HEK293T (cell line): Measurements from ENCODE around the gene PRR19.

Experiments
- ARNT ChIP-seq: fragments of 450-650 bp; IDR thresholded peaks from 2 replicates; pipeline ENCODE4 v1.6.1; 2017; ENCODE audit warnings: mild to moderate bottlenecking
- BHLHE40 ChIP-seq: fragments of 450-650 bp; IDR thresholded peaks from 2 replicates; pipeline ENCODE4 v1.6.1; 2016; ENCODE audit warnings: mild to moderate bottlenecking, moderate library complexity, borderline replicate concordance
- CTBP1 ChIP-seq: fragments of 450-650 bp; IDR thresholded peaks from 2 replicates; pipeline ENCODE4 v1.6.1; 2016; ENCODE audit warnings: borderline replicate concordance
- ELF4 ChIP-seq: fragments of 450-650 bp; IDR thresholded peaks from 2 replicates; pipeline ENCODE4 v1.6.1; 2017; ENCODE audit warnings: antibody characterized with exemption
- FOXA1 ChIP-seq: fragments of 450-650 bp; IDR thresholded peaks from 2 replicates; pipeline ENCODE4 v1.6.1; 2016; ENCODE audit warnings: mild to moderate bottlenecking
- FOXK2 ChIP-seq: fragments of 450-650 bp; IDR thresholded peaks from 2 replicates; pipeline ENCODE4 v1.6.1; 2016; ENCODE audit warnings: mild to moderate bottlenecking
- FOXM1 ChIP-seq: fragments of 450-650 bp; IDR thresholded peaks from 2 replicates; pipeline ENCODE4 v1.6.1; 2017; ENCODE audit warnings: mild to moderate bottlenecking, borderline replicate concordance
- HDGF ChIP-seq: fragments of 450-650 bp; IDR thresholded peaks from 2 replicates; pipeline ENCODE4 v1.6.1; 2017; ENCODE audit warnings: antibody characterized with exemption, borderline replicate concordance
- NFRKB ChIP-seq: fragments of 450-650 bp; IDR thresholded peaks from 2 replicates; pipeline ENCODE4 v1.6.1; 2016; ENCODE audit warnings: mild to moderate bottlenecking, moderate library complexity
- SP1 ChIP-seq: fragments of 450-650 bp; IDR thresholded peaks from 2 replicates; pipeline ENCODE4 v1.6.1; 2017
- SUZ12 ChIP-seq: fragments of 450-650 bp; IDR thresholded peaks from 2 replicates; pipeline ENCODE4 v1.6.1; 2016; ENCODE audit warnings: mild to moderate bottlenecking
- TARDBP ChIP-seq: fragments of 450-650 bp; IDR thresholded peaks from 2 replicates; pipeline ENCODE4 v1.6.1; 2016
- ZNF384 ChIP-seq: fragments of 450-650 bp; IDR thresholded peaks from 2 replicates; pipeline ENCODE4 v1.6.1; 2016
- TF ChIP-seq, protein P1 (sequence below): fragments of 450-650 bp; IDR thresholded peaks from 2 replicates; pipeline ENCODE4 v1.6.1; 2016

DNA sequence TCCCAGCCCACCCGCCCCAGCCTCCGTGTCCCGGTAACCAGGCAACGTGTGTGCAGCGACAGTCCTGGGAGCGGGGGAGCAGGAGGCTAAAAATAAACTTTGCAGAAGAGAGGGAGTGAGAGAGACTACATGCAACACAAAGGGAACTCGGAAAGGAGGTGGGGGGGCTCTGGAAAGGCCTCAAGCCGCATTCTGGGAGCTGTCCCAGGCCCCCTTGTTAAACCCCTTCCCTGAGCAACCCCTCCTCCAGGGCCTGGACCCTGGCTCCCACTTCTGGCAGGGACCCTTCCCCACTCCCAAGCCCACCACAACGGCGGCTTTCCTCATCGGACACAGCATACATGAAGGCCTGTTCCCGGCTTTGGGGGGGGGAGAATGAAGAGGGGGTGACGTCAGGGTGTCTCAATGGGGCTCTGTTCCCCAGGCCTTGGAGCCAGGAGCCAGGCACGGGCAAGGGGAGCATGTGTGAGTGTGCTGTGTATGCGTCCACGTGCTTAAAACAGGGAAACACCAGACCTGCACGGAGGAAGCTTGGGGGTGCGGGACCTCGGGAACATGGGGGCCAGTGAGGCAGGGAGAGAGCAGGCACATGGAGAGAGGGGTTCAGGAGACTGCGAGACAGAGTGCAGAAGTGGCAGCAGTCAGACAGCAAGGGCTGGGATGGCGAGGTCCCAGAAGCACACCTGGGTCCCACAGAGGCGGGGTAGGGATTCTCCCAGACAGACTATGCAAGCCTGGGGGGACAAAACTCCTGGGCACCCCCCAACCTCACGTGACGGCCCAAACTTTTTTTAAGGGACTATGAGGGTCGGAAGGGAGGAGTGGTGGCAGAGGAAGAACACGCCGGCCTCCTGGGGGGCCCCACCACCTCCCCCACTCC is 49.3 kb upstream of the PRR19 start:
- no peak for TF ChIP-seq FOXK2
- TF ChIP-seq FOXA1: no peak
- TF ChIP-seq SUZ12: no peak
- TF ChIP-seq ZNF384: no peak
- TF ChIP-seq ARNT: no peak
- TF ChIP-seq HDGF: no peak
- TF ChIP-seq ELF4: no peak
- no peak for TF ChIP-seq TARDBP
- TF ChIP-seq FOXM1: no peak
- TF ChIP-seq SP1: no peak
- TF ChIP-seq, protein P1, sequence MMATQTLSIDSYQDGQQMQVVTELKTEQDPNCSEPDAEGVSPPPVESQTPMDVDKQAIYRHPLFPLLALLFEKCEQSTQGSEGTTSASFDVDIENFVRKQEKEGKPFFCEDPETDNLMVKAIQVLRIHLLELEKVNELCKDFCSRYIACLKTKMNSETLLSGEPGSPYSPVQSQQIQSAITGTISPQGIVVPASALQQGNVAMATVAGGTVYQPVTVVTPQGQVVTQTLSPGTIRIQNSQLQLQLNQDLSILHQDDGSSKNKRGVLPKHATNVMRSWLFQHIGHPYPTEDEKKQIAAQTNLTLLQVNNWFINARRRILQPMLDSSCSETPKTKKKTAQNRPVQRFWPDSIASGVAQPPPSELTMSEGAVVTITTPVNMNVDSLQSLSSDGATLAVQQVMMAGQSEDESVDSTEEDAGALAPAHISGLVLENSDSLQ: no peak
- TF ChIP-seq BHLHE40: no peak
- TF ChIP-seq CTBP1: no peak
- no peak for TF ChIP-seq NFRKB
